OCI-LY1 (cell line): ENCODE results near the gene RAB39A.

ENCODE experiments used
- H2AFZ ChIP-seq: fragments of 200-600 bp; sonication (generic), shearing (Covaris generic); 2 replicates; pipeline ENCODE4 v1.6.0; 2014; ENCODE audit warnings: antibody characterized with exemption, mild to moderate bottlenecking, low read length
- H3F3A ChIP-seq: fragments of 200-600 bp; sonication (generic), shearing (Covaris generic); 2 replicates; pipeline ENCODE4 v1.6.0; 2014; ENCODE audit warnings: mild to moderate bottlenecking, antibody characterized with exemption, low read length, moderate library complexity; ENCODE audit not compliant: insufficient read depth
- H3K27ac ChIP-seq: fragments of 200-600 bp; sonication (generic); 2 replicates; pipeline ENCODE4 v1.5.1; 2014; ENCODE audit warnings: low read length, mixed run types, mild to moderate bottlenecking, low read depth; ENCODE audit not compliant: poor library complexity, severe bottlenecking
- H3K27me3 ChIP-seq: fragments of 200-600 bp; sonication (generic); 2 replicates; pipeline ENCODE4 v1.6.0; 2014; ENCODE audit warnings: antibody characterized with exemption, mild to moderate bottlenecking, low read length, moderate library complexity; ENCODE audit not compliant: insufficient read depth
- H3K36me3 ChIP-seq: fragments of 200-600 bp; sonication (generic); 2 replicates; pipeline ENCODE4 v1.6.1; 2014; ENCODE audit warnings: mild to moderate bottlenecking, antibody characterized with exemption, low read length, moderate library complexity, mixed read lengths; ENCODE audit not compliant: insufficient read depth
- H3K4me1 ChIP-seq: fragments of 200-600 bp; sonication (generic); 2 replicates; pipeline ENCODE4 v1.5.1; 2014; ENCODE audit warnings: mild to moderate bottlenecking, low read length, moderate library complexity; ENCODE audit not compliant: insufficient read depth, severe bottlenecking
- H3K4me2 ChIP-seq: fragments of 200-600 bp; sonication (generic), shearing (Covaris generic); 2 replicates; pipeline ENCODE4 v1.6.1; 2014; ENCODE audit warnings: low read length
- H3K4me3 ChIP-seq: fragments of 200-600 bp; sonication (generic); 2 replicates; pipeline ENCODE4 v1.5.1; 2014; ENCODE audit warnings: low read length, low read depth, mild to moderate bottlenecking, mixed read lengths; ENCODE audit not compliant: poor library complexity, severe bottlenecking
- H3K79me2 ChIP-seq: fragments of 200-600 bp; shearing (Covaris generic); 2 replicates; pipeline ENCODE4 v1.6.1; 2016; ENCODE audit warnings: mixed run types, low read length, mixed read lengths; ENCODE audit not compliant: insufficient read depth
- H3K9ac ChIP-seq: fragments of 200-600 bp; sonication (generic), shearing (Covaris generic); 2 replicates; pipeline ENCODE4 v1.6.1; 2014; ENCODE audit warnings: mild to moderate bottlenecking, low read length, mixed read lengths
- H3K9me2 ChIP-seq: fragments of 200-600 bp; sonication (generic), shearing (Covaris generic); 2 replicates; pipeline ENCODE4 v1.6.1; 2014; ENCODE audit warnings: low read depth, mild to moderate bottlenecking, low read length, mixed read lengths
- H3K9me3 ChIP-seq: fragments of 200-600 bp; shearing (Covaris generic); 2 replicates; pipeline ENCODE4 v1.6.1; 2014; ENCODE audit warnings: low read length, mixed read lengths
- H4K20me1 ChIP-seq: fragments of 200-600 bp; sonication (generic), shearing (Covaris generic); 2 replicates; pipeline ENCODE4 v1.6.0; 2016; ENCODE audit warnings: mild to moderate bottlenecking, low read length; ENCODE audit not compliant: insufficient read depth
- EZH2 ChIP-seq: fragments of 200-600 bp; sonication (generic), shearing (Covaris generic); IDR thresholded peaks from 2 replicates; pipeline ENCODE4 v1.8.0; 2017; ENCODE audit warnings: borderline replicate concordance, mixed run types, mild to moderate bottlenecking, antibody characterized with exemption, low read length, moderate library complexity, mixed read lengths
- TF ChIP-seq, protein P1 (sequence below): fragments of 200-600 bp; sonication (generic), shearing (Covaris generic); IDR thresholded peaks from 2 replicates; pipeline ENCODE4 v1.5.1; 2017; ENCODE audit warnings: mild to moderate bottlenecking, antibody characterized with exemption, low read length, moderate library complexity, mixed read lengths

RAB39A gene

DNA sequence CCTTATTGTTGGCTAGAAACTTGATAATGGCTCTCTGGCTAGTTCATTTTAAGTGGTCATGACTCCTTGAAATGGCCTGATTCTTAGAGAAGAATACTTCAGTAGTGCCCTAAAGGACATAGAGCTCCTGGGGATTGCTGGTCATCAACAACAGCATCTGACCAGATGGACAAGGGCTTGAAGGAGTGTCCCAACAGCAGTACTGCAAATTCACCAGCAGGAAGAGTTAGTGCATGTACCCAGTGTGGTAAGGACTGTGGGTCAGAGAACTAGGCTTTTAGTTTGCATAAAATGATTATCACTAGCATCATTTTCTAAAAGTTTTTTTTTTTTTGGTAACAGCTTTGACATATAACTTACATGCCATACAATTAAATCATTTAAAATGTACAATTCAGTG is 41.0 kb downstream of the RAB39A start:
- no peaks in the 10 kb centered on the region for H3K27me3 ChIP-seq
- H3K9me3 ChIP-seq, result no peaks in the 10 kb centered on the region
- no peaks in the 10 kb centered on the region for H3K36me3 ChIP-seq
- H2AFZ ChIP-seq, result no peak overlapping the region
- H3K4me3 ChIP-seq, result no peak overlapping the region
- no peak overlapping the region for H3K9ac ChIP-seq
- H3K27ac ChIP-seq, result no peak overlapping the region
- H3K4me2 ChIP-seq, result no peak overlapping the region
- no peaks in the 10 kb centered on the region for H3K9me2 ChIP-seq
- TF ChIP-seq, protein P1, sequence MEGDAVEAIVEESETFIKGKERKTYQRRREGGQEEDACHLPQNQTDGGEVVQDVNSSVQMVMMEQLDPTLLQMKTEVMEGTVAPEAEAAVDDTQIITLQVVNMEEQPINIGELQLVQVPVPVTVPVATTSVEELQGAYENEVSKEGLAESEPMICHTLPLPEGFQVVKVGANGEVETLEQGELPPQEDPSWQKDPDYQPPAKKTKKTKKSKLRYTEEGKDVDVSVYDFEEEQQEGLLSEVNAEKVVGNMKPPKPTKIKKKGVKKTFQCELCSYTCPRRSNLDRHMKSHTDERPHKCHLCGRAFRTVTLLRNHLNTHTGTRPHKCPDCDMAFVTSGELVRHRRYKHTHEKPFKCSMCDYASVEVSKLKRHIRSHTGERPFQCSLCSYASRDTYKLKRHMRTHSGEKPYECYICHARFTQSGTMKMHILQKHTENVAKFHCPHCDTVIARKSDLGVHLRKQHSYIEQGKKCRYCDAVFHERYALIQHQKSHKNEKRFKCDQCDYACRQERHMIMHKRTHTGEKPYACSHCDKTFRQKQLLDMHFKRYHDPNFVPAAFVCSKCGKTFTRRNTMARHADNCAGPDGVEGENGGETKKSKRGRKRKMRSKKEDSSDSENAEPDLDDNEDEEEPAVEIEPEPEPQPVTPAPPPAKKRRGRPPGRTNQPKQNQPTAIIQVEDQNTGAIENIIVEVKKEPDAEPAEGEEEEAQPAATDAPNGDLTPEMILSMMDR, result no peak
- TF ChIP-seq EZH2, result no peak
- H4K20me1 ChIP-seq, result no peaks in the 10 kb centered on the region
- no peaks in the 10 kb centered on the region for H3K79me2 ChIP-seq
- H3K4me1 ChIP-seq, result no peaks in the 10 kb centered on the region
- H3F3A ChIP-seq, result no peaks in the 10 kb centered on the region

DNA sequence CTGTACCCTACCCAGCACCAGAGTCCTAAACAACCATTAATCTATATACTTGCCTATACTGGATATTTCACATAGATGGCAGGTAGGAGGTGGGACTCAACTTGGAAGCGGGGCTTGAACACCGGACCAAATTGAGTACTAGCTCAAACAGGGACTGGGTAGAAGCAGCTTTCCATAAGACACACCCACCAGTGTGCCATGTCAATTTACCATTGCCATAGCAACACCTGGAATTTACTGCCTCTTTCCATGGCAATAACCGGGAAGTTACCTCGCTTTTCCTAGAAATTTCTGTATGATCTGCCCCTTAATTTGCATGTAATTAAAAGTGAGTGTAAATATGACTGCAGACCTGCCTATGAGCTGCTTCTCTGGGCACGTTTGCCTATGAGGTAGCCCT is 41.8 kb downstream of the RAB39A start:
- Histone ChIP-seq H3K4me3 (no peak overlapping the region), H3K36me3 (no peaks in the 10 kb centered on the region), H4K20me1 (no peaks in the 10 kb centered on the region), H3K9me3 (no peaks in the 10 kb centered on the region), H3K4me2 (no peak overlapping the region), H3K9me2 (no peaks in the 10 kb centered on the region), H3K9ac (no peak overlapping the region), H3K79me2 (no peaks in the 10 kb centered on the region), H3K4me1 (no peaks in the 10 kb centered on the region), H2AFZ (no peak overlapping the region), H3K27me3 (no peaks in the 10 kb centered on the region), H3F3A (no peaks in the 10 kb centered on the region), H3K27ac (no peak overlapping the region)
- TF ChIP-seq, protein P1, result no peak
- TF ChIP-seq EZH2, result no peak

DNA sequence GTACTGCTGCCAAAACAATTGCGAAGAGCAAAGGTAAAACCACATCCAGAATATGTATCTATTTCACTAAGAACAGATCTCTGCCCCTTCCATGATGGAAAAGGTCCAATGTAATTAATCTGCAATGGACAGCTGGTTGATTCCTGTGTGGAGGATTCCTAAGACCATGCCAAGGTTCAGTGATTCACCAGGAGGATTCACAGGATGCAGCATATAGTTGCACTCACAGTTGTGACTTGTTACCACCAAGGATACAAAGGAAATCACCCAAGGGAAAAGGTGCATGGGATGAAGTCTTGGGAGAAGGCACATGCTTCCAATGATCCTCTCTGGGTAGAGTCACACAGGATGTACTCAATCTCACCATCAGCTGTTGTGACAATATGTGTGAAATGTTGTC is 45.4 kb downstream of the RAB39A start:
- no peaks in the 10 kb centered on the region for H3K9me3 ChIP-seq
- no peak overlapping the region for H3K4me3 ChIP-seq
- no peak overlapping the region for H3K4me2 ChIP-seq
- TF ChIP-seq EZH2, result no peak
- TF ChIP-seq, protein P1, result no peak
- H4K20me1 ChIP-seq, result no peaks in the 10 kb centered on the region
- H3F3A ChIP-seq, result no peaks in the 10 kb centered on the region
- H3K4me1 ChIP-seq, result no peaks in the 10 kb centered on the region
- H3K36me3 ChIP-seq, result no peaks in the 10 kb centered on the region
- no peak overlapping the region for H3K27ac ChIP-seq
- no peaks in the 10 kb centered on the region for H3K27me3 ChIP-seq
- H2AFZ ChIP-seq, result no peak overlapping the region
- no peaks in the 10 kb centered on the region for H3K9me2 ChIP-seq
- no peak overlapping the region for H3K9ac ChIP-seq
- H3K79me2 ChIP-seq, result no peaks in the 10 kb centered on the region
